ENCODE results near the gene STX7. TPM values are rescaled to one million over a fixed set of nuclear protein-coding genes. Genes with fewer than 3 reads are reported as not detected.

STX7 gene
- total and polyA plus RNA-seq, 2 donors (not counting 3 experiments of a cell fraction or from before 2014, with no cell fraction given) = 13.4 to 45.5 TPM

DNA sequence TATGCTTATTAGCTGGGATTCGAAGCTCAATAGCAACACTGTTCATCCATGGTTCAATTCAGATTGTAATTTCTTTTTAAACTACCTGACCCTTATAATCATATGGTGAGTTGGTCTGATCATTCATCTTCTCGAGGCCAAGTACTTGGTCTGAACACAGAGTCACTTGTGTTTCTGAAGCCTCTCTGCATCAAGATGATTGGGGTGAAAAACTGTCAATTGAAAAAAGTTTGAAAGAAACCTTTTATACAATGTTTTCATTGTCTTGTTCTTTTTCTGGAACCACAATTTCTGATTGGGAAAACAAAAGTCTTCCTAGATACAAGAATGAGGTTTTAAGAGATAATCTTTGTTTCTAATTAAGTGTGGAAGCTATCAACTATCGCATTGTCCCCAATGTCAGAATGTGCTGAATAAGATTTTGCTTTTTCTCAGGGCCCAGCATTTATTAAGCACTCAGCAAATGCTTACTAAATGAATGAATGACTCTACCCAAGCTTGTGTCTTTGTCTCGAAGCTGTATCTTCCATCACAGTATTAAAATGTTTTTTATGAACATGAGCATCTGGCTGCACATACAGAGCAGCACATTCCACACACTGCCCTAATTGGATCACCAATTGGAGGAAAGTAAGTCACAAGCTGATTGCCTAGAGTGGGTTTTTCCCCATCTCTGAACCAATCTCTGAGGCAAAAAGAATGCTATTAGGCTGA is 66.6 kb downstream of the STX7 start:
- TF ChIP-seq, protein P1, sequence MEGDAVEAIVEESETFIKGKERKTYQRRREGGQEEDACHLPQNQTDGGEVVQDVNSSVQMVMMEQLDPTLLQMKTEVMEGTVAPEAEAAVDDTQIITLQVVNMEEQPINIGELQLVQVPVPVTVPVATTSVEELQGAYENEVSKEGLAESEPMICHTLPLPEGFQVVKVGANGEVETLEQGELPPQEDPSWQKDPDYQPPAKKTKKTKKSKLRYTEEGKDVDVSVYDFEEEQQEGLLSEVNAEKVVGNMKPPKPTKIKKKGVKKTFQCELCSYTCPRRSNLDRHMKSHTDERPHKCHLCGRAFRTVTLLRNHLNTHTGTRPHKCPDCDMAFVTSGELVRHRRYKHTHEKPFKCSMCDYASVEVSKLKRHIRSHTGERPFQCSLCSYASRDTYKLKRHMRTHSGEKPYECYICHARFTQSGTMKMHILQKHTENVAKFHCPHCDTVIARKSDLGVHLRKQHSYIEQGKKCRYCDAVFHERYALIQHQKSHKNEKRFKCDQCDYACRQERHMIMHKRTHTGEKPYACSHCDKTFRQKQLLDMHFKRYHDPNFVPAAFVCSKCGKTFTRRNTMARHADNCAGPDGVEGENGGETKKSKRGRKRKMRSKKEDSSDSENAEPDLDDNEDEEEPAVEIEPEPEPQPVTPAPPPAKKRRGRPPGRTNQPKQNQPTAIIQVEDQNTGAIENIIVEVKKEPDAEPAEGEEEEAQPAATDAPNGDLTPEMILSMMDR (IDR thresholded peaks at IDR 0.05; ENCODE audit: extremely low read depth in 1 of 2, insufficient read depth in 1 of 2, low read depth in 1 of 2, low read length in 2 of 2) = no peak
- TF ChIP-seq, protein P2, sequence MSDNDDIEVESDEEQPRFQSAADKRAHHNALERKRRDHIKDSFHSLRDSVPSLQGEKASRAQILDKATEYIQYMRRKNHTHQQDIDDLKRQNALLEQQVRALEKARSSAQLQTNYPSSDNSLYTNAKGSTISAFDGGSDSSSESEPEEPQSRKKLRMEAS (IDR thresholded peaks at IDR 0.05; ENCODE audit: insufficient read depth, insufficient read length) = no peak
- TF ChIP-seq GATA2 (IDR thresholded peaks at IDR 0.05; ENCODE audit: insufficient read depth, insufficient read length, low read depth, low read length) (no peak), POLR2AphosphoS5 (IDR thresholded peaks at IDR 0.05; ENCODE audit: insufficient read depth, low read depth, low read length) (no peak), POLR2A (IDR thresholded peaks at IDR 0.05; ENCODE audit: low read depth, low read length) (no peak), EZH2 (IDR thresholded peaks at IDR 0.05; ENCODE audit: borderline replicate concordance, low read depth, low read length, severe bottlenecking) (no peak), MYC (IDR thresholded peaks at IDR 0.05; ENCODE audit: low read depth, low read length) (no peak), FOS (IDR thresholded peaks at IDR 0.05; ENCODE audit: borderline replicate concordance, insufficient read depth, low read length) (no peak), JUN (IDR thresholded peaks at IDR 0.05; ENCODE audit: borderline replicate concordance, insufficient read depth, insufficient read length, low read depth) (no peak)
- Histone ChIP-seq H3K4me1 (ENCODE audit: control insufficient read depth, extremely low read depth, insufficient read depth, low read length) (no peaks in the 10 kb centered on the region), H3K4me3 (replicated peaks in 1 of 3; ENCODE audit: insufficient read depth in 1 of 3, low read depth in 1 of 3, low read length in 3 of 3) (no peak overlapping the region), H3K27ac (ENCODE audit: insufficient read depth, low read depth, low read length) (no peak overlapping the region), H3K36me3 (ENCODE audit: control insufficient read depth in 2 of 2, extremely low read depth in 1 of 2, insufficient read depth in 2 of 2, low read length in 2 of 2) (no peaks in the 10 kb centered on the region), H4K20me1 (replicated peaks; ENCODE audit: control insufficient read depth, extremely low read depth, insufficient read depth, low read length) (no peaks in the 10 kb centered on the region), H2AFZ (ENCODE audit: low read depth, low read length) (no peak overlapping the region), H3K79me2 (ENCODE audit: control insufficient read depth, insufficient read depth, low read length) (no peaks in the 10 kb centered on the region), H3K9me1 (replicated peaks; ENCODE audit: control insufficient read depth, extremely low read depth, insufficient read depth, low read length) (no peaks in the 10 kb centered on the region), H3K9ac (replicated peaks; ENCODE audit: extremely low read depth, insufficient read depth, low read length) (no peak overlapping the region), H3K9me3 (replicated peaks; ENCODE audit: control insufficient read depth, insufficient read depth, low read length) (no peaks in the 10 kb centered on the region), H3K27me3 (ENCODE audit: control insufficient read depth in 2 of 2, insufficient read depth in 2 of 2, low read length in 2 of 2) (no peaks in the 10 kb centered on the region), H3K4me2 (ENCODE audit: insufficient read depth, low read length) (no peak overlapping the region)
- dilution Hi-C loops (cut with MboI; ENCODE audit: extremely low pct_ligation_motif_present, low sequenced_read_pairs) (no loop called here), intact Hi-C loops (cut with micrococcal nuclease) (no loop called here)
- BruUV-seq (replicated peaks) = no TSS peak
- DNase-seq (ENCODE audit: low read depth, low spot score) (no peak), FAIRE-seq (no peak)
- ChIA-PET CTCF (interaction anchor here (1.3 kb wide), 1 partner anchor 9 kb away, joined by 5 read pairs; no protein-coding TSS in a partner anchor), POLR2A (no interaction called here)

Data from endothelial cell of umbilical vein (primary cell).